HUES64 (cell line): Measurements from ENCODE around the gene VOPP1. TPM values are rescaled to one million over a fixed set of nuclear protein-coding genes. Genes with fewer than 3 reads are reported as not detected.
"Not testable (repeated sequence)": the region's sequence is repeated elsewhere in the genome, so short reads cannot be mapped to it uniquely, and the experiment has no call there.

Experiments
- H3K27ac ChIP-seq: 2 replicates; pipeline ENCODE4 v1.7.0; 2013; ENCODE audit warnings: low read depth, low read length, inconsistent platforms
- H3K27me3 ChIP-seq: 2 replicates; pipeline ENCODE4 v1.6.1; 2013; ENCODE audit warnings: mild to moderate bottlenecking, low read length; ENCODE audit not compliant: insufficient read depth
- H3K36me3 ChIP-seq: 2 replicates; pipeline ENCODE4 v1.6.1; 2013; ENCODE audit warnings: mild to moderate bottlenecking, low read length; ENCODE audit not compliant: insufficient read depth
- H3K4me1 ChIP-seq: 2 replicates; pipeline ENCODE4 v1.6.1; 2013; ENCODE audit warnings: mild to moderate bottlenecking, low read length, moderate library complexity; ENCODE audit not compliant: insufficient read depth
- H3K4me3 ChIP-seq: 2 replicates; pipeline ENCODE4 v1.5.1; 2013; ENCODE audit warnings: mild to moderate bottlenecking, low read length, moderate library complexity
- H3K9ac ChIP-seq: 2 replicates; pipeline ENCODE4 v1.6.1; 2013; ENCODE audit warnings: mild to moderate bottlenecking, low read depth, low read length
- H3K9me3 ChIP-seq: 2 replicates; pipeline ENCODE4 v1.6.1; 2013; ENCODE audit warnings: low read depth, low read length; ENCODE audit not compliant: insufficient read depth
- WGBS: fragments of 150-250, 120-280 bp; methylation state at CpG from one replicate; pipeline ENCODE4 v1.1.7; 2013; ENCODE audit warnings: missing lambda C conversion rate; 5-methylcytosine and 5-hydroxymethylcytosine counted together
- polyA plus RNA-seq, 2 experiments: library from polyadenylated mRNA; stranded (reverse); fragments of 50-300 nt; gene quantifications; one replicate each; pipeline ENCODE4 v1.2.3, GENCODE V29; 2013

Gene VOPP1, protein sequence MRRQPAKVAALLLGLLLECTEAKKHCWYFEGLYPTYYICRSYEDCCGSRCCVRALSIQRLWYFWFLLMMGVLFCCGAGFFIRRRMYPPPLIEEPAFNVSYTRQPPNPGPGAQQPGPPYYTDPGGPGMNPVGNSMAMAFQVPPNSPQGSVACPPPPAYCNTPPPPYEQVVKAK
- 62.1 TPM for polyA plus RNA-seq (2013, experiment 1 of 2)
- 53.1 TPM for polyA plus RNA-seq (2013, experiment 2 of 2)

DNA sequence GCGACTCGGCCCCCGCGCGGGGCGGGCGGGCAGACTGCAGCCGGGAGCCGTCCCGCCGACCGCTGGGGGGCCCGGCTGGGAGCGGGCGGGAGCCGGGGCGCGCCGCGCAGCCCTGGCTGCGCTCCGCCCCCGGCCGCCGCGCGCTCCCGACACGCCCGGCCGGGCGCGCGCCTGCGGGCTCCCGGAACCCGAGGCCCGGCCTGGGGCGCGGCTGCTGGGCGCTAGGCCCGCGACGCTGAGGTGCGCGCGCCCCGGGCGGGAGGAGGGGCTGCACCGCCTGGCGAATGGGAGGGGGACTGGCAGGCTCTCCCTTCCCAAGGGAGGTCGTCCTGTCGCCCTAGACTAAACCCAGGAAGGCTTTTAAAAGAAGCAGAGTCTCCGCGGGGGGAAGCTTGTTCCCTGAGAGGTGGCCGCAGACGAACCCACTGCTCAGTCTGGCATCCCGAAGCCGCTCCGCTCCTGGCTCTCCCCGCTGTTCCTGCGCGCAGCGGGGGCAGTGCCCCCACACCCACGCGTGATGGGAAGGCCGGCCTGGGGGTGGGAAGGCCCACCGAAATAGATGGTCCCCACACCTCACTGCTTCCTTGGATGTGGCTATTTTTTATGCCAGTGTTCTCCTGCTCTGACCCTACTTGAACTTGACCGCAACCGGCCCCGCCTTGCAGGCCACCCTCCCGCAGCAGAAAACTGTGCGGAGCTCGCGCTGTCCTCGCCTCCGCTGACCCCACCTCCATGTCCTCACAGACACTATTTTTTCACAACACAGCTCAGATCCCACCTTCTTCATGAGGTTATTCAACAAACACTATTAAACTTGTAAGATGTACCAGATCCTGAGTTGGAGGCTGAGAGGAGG is at the start of gene VOPP1:
Gene VOPP1 (minus strand): TSS at position 125 of the 856 bp plus-strand sequence. CDS start 178 bp downstream, outside the sequence.
- Histone ChIP-seq H3K4me3 (peak within 1 kb of the TSS; percentile 90), H3K27me3 (peaks cover 23% of the 10 kb centered on the region; the same call in 1 of the 2 replicates), H3K9ac (peak within 1 kb of the TSS; percentile 88), H3K36me3 (no peaks in the 10 kb centered on the region), H3K4me1 (peaks cover 41% of the 10 kb centered on the region), H3K27ac (peak within 1 kb of the TSS; percentile 79), H3K9me3 (no peaks in the 10 kb centered on the region)
- WGBS: 1% methylated on average over 75 of the region's 77 CpGs

DNA sequence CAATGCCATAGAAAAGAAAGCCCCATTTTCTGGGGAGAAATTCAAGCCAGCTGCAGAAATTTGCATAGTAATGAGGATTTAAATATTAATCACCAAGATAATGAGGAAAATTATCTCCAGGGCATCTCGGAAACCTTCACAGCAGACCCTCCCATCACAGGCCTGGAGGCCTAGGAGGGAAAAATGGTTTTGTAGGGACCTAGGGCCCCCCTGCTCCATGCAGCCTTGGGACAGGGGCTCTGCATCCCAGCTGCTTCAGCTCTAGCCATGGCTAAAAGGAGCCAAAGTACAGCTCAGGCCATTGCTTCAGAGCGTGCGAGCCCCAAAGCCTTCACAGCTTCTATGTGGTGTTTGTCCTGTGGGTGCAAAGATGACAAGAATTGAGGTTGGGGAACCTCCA is 46.6 kb upstream of the VOPP1 start:
- Histone ChIP-seq H3K9me3 (peaks cover 47% of the 10 kb centered on the region), H3K9ac (no peak overlapping the region)
- 95% methylated on average over 2 of the region's 3 CpGs for WGBS

DNA sequence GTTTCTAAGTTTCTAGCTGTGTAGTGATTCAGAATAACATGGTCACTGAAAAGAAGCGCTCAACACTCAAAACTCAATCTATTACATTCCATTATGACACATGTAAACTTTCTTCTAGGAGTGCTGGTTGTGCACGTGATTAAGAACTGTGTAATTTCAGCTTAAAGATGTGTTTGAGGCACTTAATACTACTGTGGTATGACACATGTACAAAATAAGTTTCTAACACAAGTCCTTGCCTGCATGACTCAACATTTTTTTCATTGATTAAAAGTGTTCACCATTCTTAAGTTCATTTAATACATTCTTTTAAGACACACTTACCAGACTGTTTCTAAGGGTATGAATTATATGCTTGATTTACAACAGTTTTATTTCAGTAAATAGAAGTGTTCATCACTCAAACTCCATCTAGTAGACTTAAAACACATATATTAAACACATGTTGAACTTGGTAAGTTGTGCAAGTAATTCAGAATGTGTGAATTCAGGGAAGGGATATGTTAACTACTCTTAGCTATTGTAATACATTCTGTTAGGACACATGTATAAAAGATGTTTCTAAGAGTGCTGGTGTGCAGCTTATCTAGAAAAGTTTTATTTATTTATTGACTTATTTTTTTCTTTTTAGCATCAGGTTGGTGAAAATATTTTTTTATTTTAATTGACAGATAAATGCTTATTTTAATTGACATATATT is 42.2 kb upstream of the VOPP1 start:
- not testable (repeated sequence) for H3K4me3 ChIP-seq, H3K36me3 ChIP-seq, H3K27me3 ChIP-seq, H3K4me1 ChIP-seq, H3K9ac ChIP-seq, H3K27ac ChIP-seq
- no CpG with 5 or more reads among the region's 2 CpGs for WGBS
- H3K9me3 ChIP-seq: peaks cover 20% of the 10 kb centered on the region; the same call in 1 of the 2 replicates

More for the DNA sequence above, 46.6 kb upstream of the VOPP1 start:
- H3K4me3 ChIP-seq: no peak overlapping the region
- no peak overlapping the region for H3K27ac ChIP-seq
- no peaks in the 10 kb centered on the region for H3K27me3 ChIP-seq
- H3K36me3 ChIP-seq: no peaks in the 10 kb centered on the region
- H3K4me1 ChIP-seq: no peaks in the 10 kb centered on the region

DNA sequence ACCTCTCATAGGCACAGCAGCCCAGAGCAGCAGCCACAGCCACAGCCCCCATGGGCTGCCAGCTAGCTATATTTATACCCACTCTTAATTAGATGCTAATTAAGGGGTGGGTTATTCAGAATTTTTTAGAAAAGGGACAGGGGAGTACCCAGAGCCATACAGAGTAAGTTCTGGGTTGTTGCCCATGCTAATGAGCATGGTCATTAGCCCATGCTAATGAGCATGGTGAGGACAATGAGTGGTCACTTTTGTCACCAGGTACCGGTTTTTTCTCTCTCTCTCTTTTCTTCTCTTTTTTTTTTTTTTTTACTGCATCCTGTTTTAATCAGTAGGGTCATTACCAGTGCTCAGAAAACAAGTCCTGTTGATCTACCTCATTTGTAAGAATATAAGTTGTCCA is 37.4 kb upstream of the VOPP1 start:
- H3K27me3 ChIP-seq, H3K4me1 ChIP-seq: not testable (repeated sequence)
- no CpG with 5 or more reads among the region's 1 CpG for WGBS

DNA sequence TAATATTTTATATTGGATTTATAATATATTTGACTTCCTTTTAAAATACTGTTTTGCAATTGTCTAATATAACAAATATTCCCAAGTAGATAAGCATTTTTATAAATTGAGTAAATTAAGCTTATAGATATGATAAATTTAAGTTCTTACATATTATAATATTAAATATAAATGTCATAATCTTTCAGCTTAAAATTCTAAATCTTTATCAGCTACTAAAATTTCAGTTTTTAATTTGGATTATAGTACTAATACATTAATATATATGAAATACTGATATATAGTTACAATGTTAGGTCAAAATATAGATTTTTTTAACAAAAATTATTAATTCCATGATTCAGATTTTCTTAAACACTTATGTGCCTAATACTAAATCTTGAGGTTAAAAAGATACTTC is 33.4 kb upstream of the VOPP1 start:
- not testable (repeated sequence) for H3K27ac ChIP-seq, H3K4me3 ChIP-seq, H3K36me3 ChIP-seq, H3K9me3 ChIP-seq, H3K4me1 ChIP-seq, H3K27me3 ChIP-seq, H3K9ac ChIP-seq

More for the DNA sequence above, 37.4 kb upstream of the VOPP1 start:
- not testable (repeated sequence) for H3K36me3 ChIP-seq, H3K9ac ChIP-seq, H3K27ac ChIP-seq, H3K4me3 ChIP-seq, H3K9me3 ChIP-seq

DNA sequence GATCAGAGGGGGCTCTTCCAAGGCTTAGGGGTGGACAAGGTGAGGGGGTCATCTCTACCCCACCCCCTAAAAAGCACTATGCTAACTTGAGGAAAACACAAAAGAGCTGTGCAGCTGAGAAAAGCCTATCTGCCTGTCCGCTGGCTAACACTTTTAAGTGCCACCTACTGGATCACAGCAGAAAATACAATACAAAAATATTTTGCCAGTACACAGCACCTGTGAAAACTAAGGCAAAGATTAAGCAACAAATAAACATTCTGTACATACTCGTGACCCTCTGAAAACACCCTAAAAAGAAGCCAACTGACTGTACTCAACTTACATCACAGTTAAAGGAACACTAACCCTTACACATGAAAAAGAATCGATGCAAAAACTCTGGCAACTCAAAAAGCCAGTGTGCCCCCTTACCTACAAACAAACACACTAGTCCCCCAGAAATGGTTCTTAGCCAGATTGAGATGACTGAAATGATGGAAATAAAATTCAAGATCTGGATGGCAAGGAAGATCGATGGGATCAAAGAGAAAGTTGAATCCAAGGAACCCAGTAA is 25.7 kb upstream of the VOPP1 start:
- 68% methylated on average over 4 of the region's 4 CpGs for WGBS

DNA sequence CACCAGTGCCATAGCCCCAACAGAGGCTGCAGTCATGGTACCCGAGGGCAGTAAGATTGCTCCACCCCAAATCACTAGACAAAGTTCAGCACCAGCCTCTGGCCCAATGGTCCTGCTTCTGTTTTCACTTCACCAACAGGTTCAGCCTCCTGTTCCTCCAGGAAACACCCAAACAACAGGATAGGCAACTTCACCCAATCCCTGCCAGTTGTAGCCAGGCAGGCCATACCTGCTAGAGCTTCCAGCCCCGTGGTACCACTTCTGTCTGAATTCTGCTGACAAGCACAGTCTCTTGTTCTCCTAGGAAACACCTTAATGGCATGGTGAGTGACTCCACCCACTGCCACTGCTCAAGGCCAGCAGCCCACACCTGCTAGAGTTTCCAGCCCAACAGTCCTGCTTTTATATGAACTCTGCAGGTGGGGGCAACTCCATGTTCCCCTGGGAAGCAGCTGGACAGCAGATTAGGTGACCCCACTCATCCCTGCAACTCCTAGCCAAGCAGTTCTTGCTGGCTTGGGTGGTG is 25.0 kb upstream of the VOPP1 start:
- WGBS: 79% methylated on average over 2 of the region's 2 CpGs
- not testable (repeated sequence) for H3K9me3 ChIP-seq, H3K9ac ChIP-seq, H3K4me3 ChIP-seq, H3K4me1 ChIP-seq, H3K27ac ChIP-seq, H3K27me3 ChIP-seq, H3K36me3 ChIP-seq

More for the DNA sequence above, 25.7 kb upstream of the VOPP1 start:
- not testable (repeated sequence) for H3K9ac ChIP-seq, H3K4me1 ChIP-seq, H3K36me3 ChIP-seq, H3K27me3 ChIP-seq, H3K27ac ChIP-seq, H3K9me3 ChIP-seq, H3K4me3 ChIP-seq

DNA sequence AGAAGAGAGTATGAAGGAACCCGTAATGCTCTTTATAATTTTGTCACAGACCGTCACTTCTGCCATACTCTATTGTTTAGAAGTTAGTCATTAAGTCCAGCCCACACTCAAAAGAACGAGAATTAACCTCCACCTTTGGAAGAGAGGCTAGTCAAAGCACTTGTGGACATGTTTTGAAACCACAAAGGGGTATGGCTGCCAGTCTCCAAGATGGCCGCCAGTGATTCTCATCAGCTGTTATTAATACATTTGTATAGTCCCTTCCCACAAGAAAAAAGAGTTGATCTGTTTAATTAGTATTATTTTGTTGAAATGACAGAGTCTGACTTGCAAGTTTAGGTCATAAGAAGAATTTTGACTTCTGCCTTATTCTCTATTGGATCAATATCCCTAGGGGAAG is 23.2 kb upstream of the VOPP1 start:
- H3K9ac ChIP-seq: no peak overlapping the region
- H3K27me3 ChIP-seq: no peaks in the 10 kb centered on the region; the same call in 1 of the 2 replicates
- no peaks in the 10 kb centered on the region for H3K9me3 ChIP-seq
- no peaks in the 10 kb centered on the region for H3K4me1 ChIP-seq
- WGBS: 94% methylated on average over 4 of the region's 4 CpGs
- H3K36me3 ChIP-seq: no peaks in the 10 kb centered on the region
- no peak overlapping the region for H3K27ac ChIP-seq
- no peak overlapping the region for H3K4me3 ChIP-seq

DNA sequence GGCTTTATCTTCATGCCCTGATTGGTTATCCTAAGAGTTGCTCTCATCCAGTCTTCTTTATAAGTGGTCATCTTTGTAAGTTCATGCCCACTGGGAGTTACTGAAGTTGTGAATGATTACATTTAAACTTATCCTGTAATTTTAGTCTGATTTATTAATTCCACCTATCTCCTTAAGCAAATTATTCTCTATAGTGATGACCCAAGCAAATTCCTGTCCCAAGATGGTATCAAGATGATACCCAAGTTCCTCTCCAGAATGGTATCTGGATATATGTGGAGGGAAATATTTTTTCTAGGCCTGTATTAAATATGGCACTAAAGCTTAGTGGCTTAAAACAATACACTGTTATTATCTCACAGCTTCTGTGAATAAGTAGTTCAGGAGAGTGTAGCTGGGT is 22.6 kb upstream of the VOPP1 start:
- H3K9ac ChIP-seq: no peak overlapping the region
- H3K27ac ChIP-seq: no peak overlapping the region
- H3K4me1 ChIP-seq: no peaks in the 10 kb centered on the region
- H3K9me3 ChIP-seq: no peaks in the 10 kb centered on the region
- H3K4me3 ChIP-seq: no peak overlapping the region
- H3K36me3 ChIP-seq: no peaks in the 10 kb centered on the region
- no peaks in the 10 kb centered on the region; the same call in 1 of the 2 replicates for H3K27me3 ChIP-seq

DNA sequence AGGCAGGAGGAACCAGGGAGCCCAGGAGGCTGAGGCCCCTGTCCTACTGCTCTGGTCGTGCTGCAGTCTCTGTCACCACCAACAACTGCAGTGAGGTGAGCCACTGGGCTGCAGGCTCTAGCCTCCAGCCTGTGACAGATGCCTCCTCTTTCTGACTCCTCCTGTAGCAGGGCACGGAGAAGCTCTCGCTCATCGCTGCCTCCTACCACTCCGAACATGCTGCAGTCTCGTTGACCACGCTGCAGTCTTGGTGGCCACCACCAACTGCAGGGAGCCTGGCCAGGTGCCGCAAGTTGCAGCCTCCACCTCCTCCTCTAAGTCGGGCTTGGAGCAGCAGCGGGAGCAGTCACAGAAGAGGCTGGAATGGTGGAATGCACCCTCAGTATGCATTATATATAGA is 22.1 kb upstream of the VOPP1 start:
- Histone ChIP-seq H3K4me3 (no peak overlapping the region), H3K36me3 (no peaks in the 10 kb centered on the region), H3K9ac (no peak overlapping the region), H3K4me1 (no peaks in the 10 kb centered on the region), H3K9me3 (no peaks in the 10 kb centered on the region), H3K27me3 (no peaks in the 10 kb centered on the region; the same call in 1 of the 2 replicates), H3K27ac (no peak overlapping the region)
- 93% methylated on average over 10 of the region's 10 CpGs for WGBS
